H1 (cell line): Measurements from ENCODE around the gene PPIF. TPM values are rescaled to one million over a fixed set of nuclear protein-coding genes. Genes with fewer than 3 reads are reported as not detected.

Experiments
- CTCF ChIA-PET: fragments of 300-600 bp; sonication (Branson Sonifier 250); formaldehyde crosslinking; loops from one replicate; lab custom pipeline; 2021; ENCODE audit not compliant: partially characterized antibody; lab: Charles Lee
- POLR2A ChIA-PET: fragments of 300-600 bp; sonication (Branson Sonifier 250); formaldehyde crosslinking; loops from one replicate; lab custom pipeline; 2021; ENCODE audit warnings: inconsistent platforms; ENCODE audit not compliant: partially characterized antibody; lab: Charles Lee
- DNase-seq, 2 experiments: peaks; one replicate each; pipeline versions ENCODE4 v3.0.0 to v3.0.0-alpha.2; 2010 to 2022; ENCODE audit warnings: low spot score in 2 of 2, low read depth in 1 of 2, mixed read lengths in 1 of 2
- FAIRE-seq: peaks from 2 replicates; lab custom pipeline; 2011; peaks lifted over from hg19 to GRCh38; lab: Jason Lieb, UNC
- H2AFZ ChIP-seq: 2 replicates; pipeline ENCODE4 v1.8.1; 2012; ENCODE audit warnings: low read length, inconsistent platforms
- H2AK5ac ChIP-seq: 2 replicates; pipeline ENCODE4 v1.6.1; 2013; ENCODE audit warnings: low read depth, low read length
- H2BK120ac ChIP-seq: replicated peaks from 2 replicates; pipeline ENCODE3; 2013; ENCODE audit warnings: low read depth, low read length, inconsistent platforms
- H2BK12ac ChIP-seq: 2 replicates; pipeline ENCODE4 v1.6.1; 2013; ENCODE audit warnings: low read depth, low read length
- H2BK15ac ChIP-seq: 2 replicates; pipeline ENCODE4 v1.6.1; 2013; ENCODE audit warnings: low read length
- H2BK20ac ChIP-seq: 2 replicates; pipeline ENCODE4 v1.6.1; 2013; ENCODE audit warnings: low read length
- H2BK5ac ChIP-seq: 2 replicates; pipeline ENCODE4 v1.6.1; 2013; ENCODE audit warnings: low read depth, low read length
- H3K14ac ChIP-seq: 2 replicates; pipeline ENCODE4 v1.6.1; 2013; ENCODE audit warnings: inconsistent platforms; ENCODE audit not compliant: insufficient read length
- H3K18ac ChIP-seq: 2 replicates; pipeline ENCODE4 v1.6.1; 2013; ENCODE audit warnings: low read length; ENCODE audit errors: extremely low read depth
- H3K23ac ChIP-seq: 2 replicates; pipeline ENCODE4 v1.6.1; 2013; ENCODE audit warnings: inconsistent platforms; ENCODE audit not compliant: insufficient read length
- H3K23me2 ChIP-seq: 2 replicates; pipeline ENCODE4 v1.6.1; 2013; ENCODE audit warnings: low read depth, low read length
- H3K27ac ChIP-seq: 2 replicates; pipeline ENCODE4 v1.6.1; 2011; ENCODE audit warnings: low read depth, low read length, inconsistent platforms
- H3K27me3 ChIP-seq, 4 experiments: replicated peaks in 1 of 4; 1 replicate in 1 of 4; 2 replicates in 3 of 4; pipeline versions ENCODE4 v1.6.1 to v1.8.1; 2011 to 2013; ENCODE audit warnings: low read length in 3 of 4, mild to moderate bottlenecking in 3 of 4, inconsistent platforms in 2 of 4, mixed read lengths in 2 of 4, moderate library complexity in 1 of 4; ENCODE audit not compliant: control insufficient read depth in 3 of 4, insufficient read depth in 3 of 4; ENCODE audit errors: extremely low read depth in 1 of 4
- H3K36me3 ChIP-seq, 4 experiments: 2 replicates each; pipeline versions ENCODE4 v1.6.1 to v1.8.1; 2011 to 2013; ENCODE audit warnings: mild to moderate bottlenecking in 4 of 4, low read length in 3 of 4, moderate library complexity in 2 of 4, control low read depth in 1 of 4, inconsistent platforms in 1 of 4; ENCODE audit not compliant: insufficient read depth in 4 of 4, control insufficient read depth in 2 of 4
- H3K4ac ChIP-seq: replicated peaks from 2 replicates; pipeline ENCODE3; 2013; ENCODE audit warnings: low read length, low read depth, mixed read lengths, inconsistent platforms; ENCODE audit not compliant: insufficient read length
- H3K4me1 ChIP-seq, 4 experiments: replicated peaks in 1 of 4; 1 replicate in 1 of 4; 2 replicates in 3 of 4; pipeline versions ENCODE4 v1.6.1 to v1.8.1; 2011 to 2013; ENCODE audit warnings: low read length in 3 of 4, inconsistent platforms in 2 of 4, mixed read lengths in 1 of 4; ENCODE audit not compliant: insufficient read depth in 4 of 4, control insufficient read depth in 3 of 4
- H3K4me2 ChIP-seq, 2 experiments: 2 replicates each; pipeline versions ENCODE4 v1.6.1 to v1.8.1; 2011 to 2013; ENCODE audit warnings: low read depth in 2 of 2, low read length in 2 of 2, control low read depth in 1 of 2, inconsistent platforms in 1 of 2, mild to moderate bottlenecking in 1 of 2; ENCODE audit not compliant: insufficient read depth in 1 of 2
- H3K4me3 ChIP-seq, 4 experiments: fragments of 200-600, 300-600 bp in 1 of 4; sonication (generic), shearing (Covaris generic), sonication (Bioruptor Twin) in 1 of 4; 2 replicates each; pipeline versions ENCODE4 v1.5.1 to v1.8.1; 2011 to 2016; ENCODE audit warnings: low read length in 4 of 4, low read depth in 3 of 4, control low read depth in 2 of 4, inconsistent platforms in 2 of 4, mild to moderate bottlenecking in 2 of 4, mixed read lengths in 1 of 4, moderate library complexity in 1 of 4; ENCODE audit not compliant: insufficient read depth in 2 of 4; ENCODE audit errors: extremely low read depth in 1 of 4
- H3K56ac ChIP-seq: replicated peaks from 2 replicates; pipeline ENCODE3; 2013; ENCODE audit warnings: low read depth, mild to moderate bottlenecking, mixed read lengths, low read length, inconsistent platforms; ENCODE audit not compliant: insufficient read length
- H3K79me1 ChIP-seq: 2 replicates; pipeline ENCODE4 v1.6.1; 2013; ENCODE audit warnings: low read depth, low read length, control low read depth
- H3K79me2 ChIP-seq, 2 experiments: 2 replicates each; pipeline versions ENCODE4 v1.6.1 to v1.8.1; 2012 to 2013; ENCODE audit warnings: low read length in 2 of 2, mild to moderate bottlenecking in 2 of 2, inconsistent platforms in 1 of 2; ENCODE audit not compliant: insufficient read depth in 2 of 2, control insufficient read depth in 1 of 2
- H3K9ac ChIP-seq, 4 experiments: replicated peaks in 1 of 4; 1 replicate in 1 of 4; 2 replicates in 3 of 4; pipeline versions ENCODE4 v1.6.1 to v1.8.1; 2011 to 2013; ENCODE audit warnings: low read depth in 3 of 4, low read length in 3 of 4, control low read depth in 2 of 4, mild to moderate bottlenecking in 2 of 4, moderate library complexity in 2 of 4, inconsistent platforms in 1 of 4; ENCODE audit errors: extremely low read depth in 1 of 4
- H3K9me3 ChIP-seq, 2 experiments: 2 replicates each; pipeline versions ENCODE4 v1.6.1 to v1.8.1; 2012 to 2013; ENCODE audit warnings: mild to moderate bottlenecking in 2 of 2, moderate library complexity in 2 of 2, control low read depth in 1 of 2, inconsistent platforms in 1 of 2, low read depth in 1 of 2, low read length in 1 of 2, mixed read lengths in 1 of 2; ENCODE audit not compliant: insufficient read depth in 2 of 2
- H4K20me1 ChIP-seq, 2 experiments: replicated peaks in 1 of 2; 2 replicates each; pipeline versions ENCODE3 to v1.8.1; 2011 to 2013; ENCODE audit warnings: inconsistent platforms in 2 of 2, low read length in 2 of 2, mild to moderate bottlenecking in 1 of 2; ENCODE audit not compliant: insufficient read depth in 2 of 2, control insufficient read depth in 1 of 2
- H4K5ac ChIP-seq: 2 replicates; pipeline ENCODE4 v1.6.1; 2013; ENCODE audit warnings: low read length, low read depth, mixed read lengths, inconsistent platforms; ENCODE audit not compliant: insufficient read length
- H4K8ac ChIP-seq: 2 replicates; pipeline ENCODE4 v1.8.0; 2013; ENCODE audit warnings: mild to moderate bottlenecking, moderate library complexity, low read length, inconsistent platforms; ENCODE audit not compliant: insufficient read depth; ENCODE audit errors: extremely low read depth
- H4K91ac ChIP-seq: replicated peaks from 2 replicates; pipeline ENCODE3; 2013; ENCODE audit warnings: low read length, mixed read lengths, inconsistent platforms; ENCODE audit not compliant: insufficient read length
- CEBPB ChIP-seq: IDR thresholded peaks from 2 replicates; pipeline ENCODE4 v1.6.1; 2012; ENCODE audit warnings: low read depth, low read length
- CREB1 ChIP-seq: IDR thresholded peaks from 2 replicates; pipeline ENCODE4 v1.6.1; 2012; ENCODE audit warnings: inconsistent platforms
- HDAC2 ChIP-seq, 2 experiments: fragments of 300-600 bp in 1 of 2; sonication (generic) in 1 of 2; IDR thresholded peaks; 2 replicates each; pipeline ENCODE4 v1.6.1; 2011 to 2012; ENCODE audit warnings: low read depth in 2 of 2, low read length in 2 of 2, mild to moderate bottlenecking in 2 of 2, moderate library complexity in 2 of 2, borderline replicate concordance in 1 of 2, inconsistent platforms in 1 of 2
- KDM1A ChIP-seq: fragments of 200-600, 300-600 bp; sonication (generic); IDR thresholded peaks from 2 replicates; pipeline ENCODE4 v1.7.1; 2016; ENCODE audit warnings: mild to moderate bottlenecking, low read length, borderline replicate concordance
- POLR2AphosphoS5 ChIP-seq: IDR thresholded peaks from 2 replicates; pipeline ENCODE4 v1.6.1; 2011; ENCODE audit warnings: low read depth, low read length
- RAD21 ChIP-seq, 2 experiments: IDR thresholded peaks in 1 of 2; conservative IDR thresholded peaks in 1 of 2; 2 replicates each; pipeline ENCODE4 v1.6.1; 2011; ENCODE audit warnings: low read depth in 2 of 2, low read length in 2 of 2, improper control_type of control experiment in 1 of 2, inconsistent platforms in 1 of 2, mild to moderate bottlenecking in 1 of 2, moderate library complexity in 1 of 2
- RXRA ChIP-seq: IDR thresholded peaks from 2 replicates; pipeline ENCODE4 v1.6.1; 2011; ENCODE audit warnings: low read depth, mild to moderate bottlenecking, low read length, moderate library complexity; ENCODE audit not compliant: insufficient read depth
- SIRT6 ChIP-seq: IDR thresholded peaks from one replicate; pipeline ENCODE4 v1.7.1; 2012; ENCODE audit warnings: low read length, inconsistent platforms
- TAF7 ChIP-seq: optimal IDR thresholded peaks from 2 replicates; pipeline ENCODE3; 2011; ENCODE audit warnings: low read depth, mild to moderate bottlenecking, inconsistent platforms, low read length, moderate library complexity, borderline replicate concordance
- TBP ChIP-seq: IDR thresholded peaks from 2 replicates; pipeline ENCODE4 v1.6.1; 2011; ENCODE audit warnings: low read depth, low read length, improper control_type of control experiment
- YY1 ChIP-seq: IDR thresholded peaks from 2 replicates; pipeline ENCODE4 v1.6.1; 2011; ENCODE audit warnings: low read depth, mild to moderate bottlenecking, low read length
- WGBS, 2 experiments: shearing (Covaris generic) in 1 of 2; methylation state at CpG; one replicate each; pipeline versions ENCODE4 v1.1.6 to v1.1.7; 2013 to 2015; ENCODE audit warnings: low lambda C conversion rate in 2 of 2, mixed read lengths in 2 of 2, inconsistent platforms in 1 of 2, low coverage in 1 of 2, missing lambda C conversion rate in 1 of 2; ENCODE audit not compliant: insufficient replicate concordance in 2 of 2, insufficient coverage in 1 of 2, insufficient read length in 1 of 2; ENCODE audit errors: extremely low coverage in 1 of 2, missing lambda C conversion rate in 1 of 2; 5-methylcytosine and 5-hydroxymethylcytosine counted together
- polyA plus RNA-seq, 7 experiments: library from polyadenylated mRNA; depleted of rRNA in 3 of 7; stranded (reverse) in 5 of 7; unstranded in 2 of 7; fragments of >200 nt in 5 of 7; fragments of 200-250 nt in 2 of 7; gene quantifications; 1 replicate in 5 of 7; 2 replicates in 1 of 7; 4 replicates in 1 of 7; pipeline versions ENCODE4 v1.2.1 to v1.2.3, GENCODE V29; 2011 to 2013; ENCODE audit warnings: missing spikeins in 2 of 7, mixed read lengths in 2 of 7
- total RNA-seq: library from RNA; stranded (reverse); fragmentation: NEBNext Ultra II Directional; extraction: Animal tissue kit (Norgen Biotek cat#: 25700); gene quantifications from 2 replicates; pipeline ENCODE4 v1.2.1, GENCODE V29; 2021

Gene PPIF
- total and polyA plus RNA-seq, 2 of the 8 experiments (the other 6 are each of a cell fraction or from before 2014, with no cell fraction given): 70.2 to 77.6 TPM

- Histone ChIP-seq H3K4me3 (no peak overlapping the region), H3K23me2 (peaks cover 8% of the 10 kb centered on the region; the same call in 1 of the 2 replicates), H2BK120ac (no peak overlapping the region), H2AFZ (no peak overlapping the region), H3K79me1 (peaks cover 15% of the 10 kb centered on the region; the same call in 1 of the 2 replicates), H4K20me1 (peaks cover 12 to 18% of the 10 kb centered on the region in 2 experiments), H3K9me3 (no peaks in the 10 kb centered on the region), H3K9ac (no peak overlapping the region), H4K8ac (peak overlapping the region; percentile 58), H4K91ac (no peak overlapping the region), H3K18ac (no peak overlapping the region), H3K27me3 (no peaks in the 10 kb centered on the region), H3K79me2 (peaks cover 0 to 11% of the 10 kb centered on the region in 2 experiments; a peak in 1 of 4 replicates), H3K4me1 (peaks cover 0 to 13% (median 6%) of the 10 kb centered on the region in 4 experiments; a peak in 6 of 7 replicates), H2BK5ac (no peak overlapping the region), H3K27ac (no peak overlapping the region), H3K4me2 (no peak overlapping the region; a peak in 1 of 4 replicates), H2BK12ac (no peak overlapping the region), H2BK15ac (no peak overlapping the region), H2AK5ac (no peak overlapping the region), H2BK20ac (no peak overlapping the region), H3K4ac (no peak overlapping the region), H3K56ac (no peak overlapping the region), H3K36me3 (peaks cover 22 to 47% (median 35%) of the 10 kb centered on the region in 4 experiments), H3K14ac (no peak overlapping the region), H4K5ac (no peak overlapping the region), H3K23ac (no peak overlapping the region)
- no peak for FAIRE-seq
- ChIA-PET CTCF (interaction anchor here (1.1 to 6.6 kb wide), 5 partner anchors 9 to 139 kb away, joined by 3 to 50 read pairs (median 3); no protein-coding TSS in a partner anchor), POLR2A (interaction anchor here (1.5 to 2.2 kb wide), 4 partner anchors 9 to 67 kb away, joined by 4 to 12 read pairs (median 6); no protein-coding TSS in a partner anchor)
- DNase-seq: no peak
- WGBS, 2 experiments: 79% methylated on average over 6 of the region's 6 CpGs; no CpG with 5 or more reads in 1 of the 2 experiments
- TF ChIP-seq CEBPB: no peak
- TF ChIP-seq SIRT6: no peak
- no peak for TF ChIP-seq TBP
- no peak for TF ChIP-seq POLR2AphosphoS5
- no peak for TF ChIP-seq RXRA
- TF ChIP-seq CREB1: no peak
- TF ChIP-seq RAD21 (IDR thresholded peaks at IDR 0.05 in 1 of 2, conservative IDR thresholded peaks at IDR 0.05 in 1 of 2; ENCODE audit: low read depth in 2 of 2, low read length in 2 of 2): no peak
- no peak for TF ChIP-seq TAF7
- no peak for TF ChIP-seq HDAC2 (IDR thresholded peaks at IDR 0.05; ENCODE audit: borderline replicate concordance in 1 of 2, low read depth in 2 of 2, low read length in 2 of 2)
- no peak for TF ChIP-seq YY1
- TF ChIP-seq KDM1A: no peak
Measured at GRCh38 chr10:79349072-79349491, 1.8 kb downstream of the PPIF start.
